ENCODE results near the gene SMIM20. TPM values are rescaled to one million over a fixed set of nuclear protein-coding genes. Genes with fewer than 3 reads are reported as not detected.

SMIM20 gene
- total and polyA plus RNA-seq, 2 experiments from 2014 or later = 56.6 to 82.9 TPM

- H3K27me3 ChIP-seq (ENCODE audit: insufficient read depth) = no peaks in the 10 kb centered on the region
- H3K4me3 Mint-ChIP-seq = no peak overlapping the region
- DNase-seq (ENCODE audit: low spot score) (no peak), ATAC-seq (peak; percentile 82)
- TF ChIP-seq POLR2AphosphoS5 (IDR thresholded peaks at IDR 0.05; ENCODE audit: low read depth) = no peak
- TF ChIP-seq ZNF331 (CRISPR knock-in tag; IDR thresholded peaks at IDR 0.05; ENCODE audit: low read depth) = no peak
- TF ChIP-seq ETS1 (IDR thresholded peaks at IDR 0.05) = no peak
- no peak for TF ChIP-seq EZH2phosphoT487 (IDR thresholded peaks at IDR 0.05; ENCODE audit: unreplicated experiment)
- no peak for TF ChIP-seq STAT1 (IDR thresholded peaks at IDR 0.05; ENCODE audit: unreplicated experiment)
- TF ChIP-seq ZNF114 (CRISPR knock-in tag; IDR thresholded peaks at IDR 0.05) = no peak
- no peak for TF ChIP-seq EZH2 (IDR thresholded peaks at IDR 0.05; ENCODE audit: low read depth, unreplicated experiment)
- TF ChIP-seq CREB1 (CRISPR knock-in tag; IDR thresholded peaks at IDR 0.05; ENCODE audit: low read depth) = no peak
- TF ChIP-seq NANOG (IDR thresholded peaks at IDR 0.05; ENCODE audit: borderline replicate concordance) = no peak
- TF ChIP-seq JUNB (IDR thresholded peaks at IDR 0.05; ENCODE audit: unreplicated experiment) = no peak
- TF ChIP-seq, protein P1, sequence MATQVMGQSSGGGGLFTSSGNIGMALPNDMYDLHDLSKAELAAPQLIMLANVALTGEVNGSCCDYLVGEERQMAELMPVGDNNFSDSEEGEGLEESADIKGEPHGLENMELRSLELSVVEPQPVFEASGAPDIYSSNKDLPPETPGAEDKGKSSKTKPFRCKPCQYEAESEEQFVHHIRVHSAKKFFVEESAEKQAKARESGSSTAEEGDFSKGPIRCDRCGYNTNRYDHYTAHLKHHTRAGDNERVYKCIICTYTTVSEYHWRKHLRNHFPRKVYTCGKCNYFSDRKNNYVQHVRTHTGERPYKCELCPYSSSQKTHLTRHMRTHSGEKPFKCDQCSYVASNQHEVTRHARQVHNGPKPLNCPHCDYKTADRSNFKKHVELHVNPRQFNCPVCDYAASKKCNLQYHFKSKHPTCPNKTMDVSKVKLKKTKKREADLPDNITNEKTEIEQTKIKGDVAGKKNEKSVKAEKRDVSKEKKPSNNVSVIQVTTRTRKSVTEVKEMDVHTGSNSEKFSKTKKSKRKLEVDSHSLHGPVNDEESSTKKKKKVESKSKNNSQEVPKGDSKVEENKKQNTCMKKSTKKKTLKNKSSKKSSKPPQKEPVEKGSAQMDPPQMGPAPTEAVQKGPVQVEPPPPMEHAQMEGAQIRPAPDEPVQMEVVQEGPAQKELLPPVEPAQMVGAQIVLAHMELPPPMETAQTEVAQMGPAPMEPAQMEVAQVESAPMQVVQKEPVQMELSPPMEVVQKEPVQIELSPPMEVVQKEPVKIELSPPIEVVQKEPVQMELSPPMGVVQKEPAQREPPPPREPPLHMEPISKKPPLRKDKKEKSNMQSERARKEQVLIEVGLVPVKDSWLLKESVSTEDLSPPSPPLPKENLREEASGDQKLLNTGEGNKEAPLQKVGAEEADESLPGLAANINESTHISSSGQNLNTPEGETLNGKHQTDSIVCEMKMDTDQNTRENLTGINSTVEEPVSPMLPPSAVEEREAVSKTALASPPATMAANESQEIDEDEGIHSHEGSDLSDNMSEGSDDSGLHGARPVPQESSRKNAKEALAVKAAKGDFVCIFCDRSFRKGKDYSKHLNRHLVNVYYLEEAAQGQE (IDR thresholded peaks at IDR 0.05; ENCODE audit: unreplicated experiment) = no peak
- TF ChIP-seq ZNF462 (CRISPR knock-in tag; IDR thresholded peaks at IDR 0.05) = no peak
- TF ChIP-seq, protein P2, sequence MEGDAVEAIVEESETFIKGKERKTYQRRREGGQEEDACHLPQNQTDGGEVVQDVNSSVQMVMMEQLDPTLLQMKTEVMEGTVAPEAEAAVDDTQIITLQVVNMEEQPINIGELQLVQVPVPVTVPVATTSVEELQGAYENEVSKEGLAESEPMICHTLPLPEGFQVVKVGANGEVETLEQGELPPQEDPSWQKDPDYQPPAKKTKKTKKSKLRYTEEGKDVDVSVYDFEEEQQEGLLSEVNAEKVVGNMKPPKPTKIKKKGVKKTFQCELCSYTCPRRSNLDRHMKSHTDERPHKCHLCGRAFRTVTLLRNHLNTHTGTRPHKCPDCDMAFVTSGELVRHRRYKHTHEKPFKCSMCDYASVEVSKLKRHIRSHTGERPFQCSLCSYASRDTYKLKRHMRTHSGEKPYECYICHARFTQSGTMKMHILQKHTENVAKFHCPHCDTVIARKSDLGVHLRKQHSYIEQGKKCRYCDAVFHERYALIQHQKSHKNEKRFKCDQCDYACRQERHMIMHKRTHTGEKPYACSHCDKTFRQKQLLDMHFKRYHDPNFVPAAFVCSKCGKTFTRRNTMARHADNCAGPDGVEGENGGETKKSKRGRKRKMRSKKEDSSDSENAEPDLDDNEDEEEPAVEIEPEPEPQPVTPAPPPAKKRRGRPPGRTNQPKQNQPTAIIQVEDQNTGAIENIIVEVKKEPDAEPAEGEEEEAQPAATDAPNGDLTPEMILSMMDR (conservative IDR thresholded peaks at IDR 0.05; ENCODE audit: low read depth in 2 of 2) = no peak
- H3K4me2 ChIP-seq = no peak overlapping the region
- H3K4me3 ChIP-seq = no peak overlapping the region
- no peak overlapping the region for H3K27ac ChIP-seq (ENCODE audit: low read depth)
- no peaks in the 10 kb centered on the region for H3K36me3 Mint-ChIP-seq (ENCODE audit: low read depth)
- no peak overlapping the region for H3K27ac Mint-ChIP-seq
- no peaks in the 10 kb centered on the region for H4K20me1 ChIP-seq (replicated peaks; ENCODE audit: insufficient read depth)
- H3K4me1 ChIP-seq (ENCODE audit: insufficient read depth) = peaks cover 3% of the 10 kb centered on the region; the same call in 1 of the 2 replicates
- no peaks in the 10 kb centered on the region for H3K36me3 ChIP-seq (ENCODE audit: insufficient read depth)
- peak overlapping the region; percentile 80; the same call in 1 of the 2 replicates for H2AFZ ChIP-seq
- no peaks in the 10 kb centered on the region for H3F3A ChIP-seq (replicated peaks; ENCODE audit: low read depth)
- H3K9me2 ChIP-seq (ENCODE audit: insufficient read depth) = no peaks in the 10 kb centered on the region
- H3K27me3 Mint-ChIP-seq (ENCODE audit: insufficient read depth, low read depth, poor library complexity) = peaks cover 10% of the 10 kb centered on the region
- H3K9me3 Mint-ChIP-seq = no peaks in the 10 kb centered on the region
- H3K4me1 Mint-ChIP-seq = peaks cover 11% of the 10 kb centered on the region
- H3K79me2 ChIP-seq (replicated peaks; ENCODE audit: insufficient read depth) = no peaks in the 10 kb centered on the region
Observed at GRCh38 chr4:25970691-25971432, 56.8 kb downstream of the SMIM20 start.

Measured in GM23338 (cell line).